Activated T-cell treated with anti-CD3 and anti-CD28 coated beads, Interleukin-2, amount 50 U/mL, for 72 hours (primary cell): Measurements from ENCODE around the gene SMIM17. TPM values are rescaled to one million over a fixed set of nuclear protein-coding genes. Genes with fewer than 3 reads are reported as not detected.

ENCODE experiments used
- ATAC-seq, 2 donors: fragments of 150-1000 bp; cut with Tn5 transposase; replicated peaks in 1 of 2; 2 replicates each; pipeline ENCODE4 v1.10.0; 2021; ENCODE audit warnings: moderate library complexity in 2 of 2, mild to moderate bottlenecking in 1 of 2
- DNase-seq, 2 donors: peaks; one replicate each; pipeline ENCODE4 v3.0.0; 2021 to 2022; ENCODE audit warnings: mixed read lengths in 1 of 2
- H3K27ac Mint-ChIP-seq: one replicate; pipeline ENCODE4 v1.8.0; 2022; ENCODE audit warnings: mild to moderate bottlenecking, moderate library complexity, mixed read lengths
- H3K27me3 Mint-ChIP-seq: one replicate; pipeline ENCODE4 v1.8.0; 2022; ENCODE audit warnings: low read depth, mixed read lengths
- H3K36me3 Mint-ChIP-seq, 2 donors: one replicate each; pipeline ENCODE4 v1.8.0; 2022; ENCODE audit warnings: mixed read lengths in 2 of 2, mild to moderate bottlenecking in 1 of 2; ENCODE audit not compliant: insufficient read depth in 2 of 2
- H3K4me1 Mint-ChIP-seq: one replicate; pipeline ENCODE4 v1.8.0; 2022; ENCODE audit warnings: low read depth, mixed read lengths
- H3K4me3 Mint-ChIP-seq, 2 donors: one replicate each; pipeline ENCODE4 v1.8.0; 2022; ENCODE audit warnings: mild to moderate bottlenecking in 2 of 2, mixed read lengths in 2 of 2, moderate library complexity in 2 of 2
- H3K9me3 Mint-ChIP-seq, 2 donors: one replicate each; pipeline ENCODE4 v1.8.0; 2022; ENCODE audit warnings: mixed read lengths in 2 of 2
- total RNA-seq, 2 donors: library from RNA; stranded (reverse); gene quantifications; one replicate each; pipeline ENCODE4 v1.2.3, GENCODE V29; 2022

The SMIM17 gene
- total RNA-seq, 2 donors from 2014 or later, result 0.35 to 0.36 TPM

DNA sequence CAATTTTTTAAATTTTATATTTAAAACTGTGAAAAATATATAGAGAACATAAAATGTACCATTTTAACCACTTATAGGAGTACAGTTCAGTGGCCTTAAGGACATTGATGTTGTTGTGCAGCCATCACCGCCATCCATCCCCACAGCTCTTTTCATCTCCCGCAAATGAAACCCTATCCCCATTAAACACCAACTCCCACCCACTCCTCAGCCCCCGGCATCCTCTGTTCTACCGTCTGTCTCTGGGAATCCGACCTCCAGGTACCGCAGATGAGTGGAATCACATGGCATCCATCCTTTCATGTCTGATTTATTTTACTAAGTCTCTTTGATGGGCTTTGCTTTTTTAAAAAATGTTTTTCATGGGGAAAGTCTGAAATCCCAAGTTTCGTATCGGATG lies 23.8 kb upstream of the SMIM17 start:
- Mint-ChIP-seq H3K9me3 (peaks cover 12 to 51% of the 10 kb centered on the region in 2 donors), H3K4me3 (no peak overlapping the region), H3K27me3 (no peaks in the 10 kb centered on the region), H3K4me1 (no peaks in the 10 kb centered on the region), H3K27ac (no peak overlapping the region), H3K36me3 (peaks cover 58 to 68% of the 10 kb centered on the region in 2 donors)
- DNase-seq, result no peak
- ATAC-seq, result no peak

DNA sequence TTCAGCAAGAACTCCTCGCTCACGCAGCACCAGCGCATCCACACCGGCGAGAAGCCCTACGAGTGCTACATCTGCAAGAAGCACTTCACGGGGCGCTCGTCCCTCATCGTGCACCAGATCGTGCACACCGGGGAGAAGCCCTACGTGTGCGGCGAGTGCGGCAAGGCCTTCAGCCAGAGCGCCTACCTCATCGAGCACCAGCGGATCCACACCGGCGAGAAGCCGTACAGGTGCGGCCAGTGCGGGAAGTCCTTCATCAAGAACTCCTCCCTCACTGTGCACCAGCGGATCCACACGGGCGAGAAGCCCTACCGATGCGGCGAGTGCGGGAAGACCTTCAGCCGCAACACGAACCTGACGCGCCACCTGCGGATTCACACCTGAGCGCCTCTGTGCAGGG lies 20.6 kb upstream of the SMIM17 start:
- H3K27me3 Mint-ChIP-seq, result no peaks in the 10 kb centered on the region
- peaks cover 45 to 55% of the 10 kb centered on the region in 2 donors for H3K36me3 Mint-ChIP-seq
- no peak for DNase-seq
- no peak overlapping the region for H3K4me3 Mint-ChIP-seq
- no peaks in the 10 kb centered on the region for H3K4me1 Mint-ChIP-seq
- H3K9me3 Mint-ChIP-seq, result peaks cover 14 to 37% of the 10 kb centered on the region in 2 donors
- ATAC-seq, result no peak
- H3K27ac Mint-ChIP-seq, result no peak overlapping the region

DNA sequence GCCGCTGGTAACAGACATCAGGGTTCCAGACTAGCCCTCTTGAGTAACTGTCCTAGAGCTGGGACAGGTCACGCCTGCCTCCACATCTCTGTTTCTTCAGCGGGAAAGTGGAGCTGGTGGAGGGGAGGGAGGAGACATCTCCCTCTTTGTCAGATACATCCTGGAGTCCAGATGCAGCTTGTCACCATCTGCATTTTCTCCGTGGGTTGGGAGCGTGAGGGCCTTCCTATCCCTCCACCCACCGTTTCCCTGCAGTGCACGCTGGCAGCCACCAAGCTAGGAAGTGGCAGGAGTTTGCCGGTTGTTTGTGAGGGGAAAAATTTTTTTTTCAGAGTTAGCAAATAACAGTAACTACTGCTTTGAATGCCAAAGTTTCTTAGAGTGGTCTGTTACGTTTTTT lies 20.0 kb upstream of the SMIM17 start:
- H3K27ac Mint-ChIP-seq, result no peak overlapping the region
- peaks cover 43 to 51% of the 10 kb centered on the region in 2 donors for H3K36me3 Mint-ChIP-seq
- no peak overlapping the region for H3K4me3 Mint-ChIP-seq
- no peaks in the 10 kb centered on the region for H3K4me1 Mint-ChIP-seq
- H3K9me3 Mint-ChIP-seq, result peaks cover 14 to 37% of the 10 kb centered on the region in 2 donors
- no peak for ATAC-seq
- no peaks in the 10 kb centered on the region for H3K27me3 Mint-ChIP-seq
- DNase-seq, result no peak

DNA sequence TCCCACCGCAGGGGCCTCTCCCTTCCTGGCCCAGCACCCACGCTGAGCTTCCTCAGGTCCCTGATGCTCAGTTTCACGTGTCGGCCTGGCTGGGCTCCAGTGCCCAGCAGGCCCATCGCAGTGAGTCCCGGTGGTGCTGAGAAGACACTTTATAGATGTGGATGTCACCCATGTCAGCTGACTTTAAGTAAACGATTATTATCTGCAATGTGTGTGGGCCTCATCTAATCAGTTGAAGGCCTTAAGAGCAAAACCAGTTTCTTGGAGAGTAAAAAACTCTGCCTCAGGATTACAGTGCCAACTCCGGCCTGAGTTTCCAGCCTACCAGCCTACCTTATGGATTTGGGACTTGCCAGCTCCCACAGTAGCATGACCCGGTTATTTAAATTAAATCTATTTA lies 17.3 kb upstream of the SMIM17 start:
- H3K36me3 Mint-ChIP-seq, result peaks cover 31 to 46% of the 10 kb centered on the region in 2 donors

DNA sequence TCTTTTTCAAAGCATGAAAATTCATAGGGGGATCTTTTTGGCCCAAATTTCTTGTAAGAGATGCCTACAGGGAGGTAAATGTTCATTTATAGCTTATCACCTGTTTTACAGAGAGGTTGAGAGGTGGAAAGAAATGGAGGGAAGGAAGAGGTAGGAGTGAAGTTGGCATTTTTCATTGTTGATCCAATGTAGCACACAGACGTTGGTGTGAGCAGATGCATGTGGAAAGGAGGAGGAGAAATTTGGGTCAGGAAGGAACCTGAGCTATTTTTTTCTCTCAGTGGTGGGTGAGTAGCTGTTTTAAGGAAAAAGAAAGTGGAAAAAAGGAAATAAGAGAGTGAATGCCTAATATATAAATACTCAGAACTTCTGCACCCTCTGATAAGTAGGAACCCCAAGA lies 9.9 kb upstream of the SMIM17 start:
- Mint-ChIP-seq H3K36me3 (peaks cover 22 to 25% of the 10 kb centered on the region in 2 donors), H3K4me1 (no peaks in the 10 kb centered on the region), H3K4me3 (no peak overlapping the region), H3K9me3 (peaks cover 23 to 24% of the 10 kb centered on the region in 2 donors), H3K27ac (no peak overlapping the region), H3K27me3 (no peaks in the 10 kb centered on the region)
- DNase-seq, result no peak
- no peak for ATAC-seq

More for the DNA sequence above, 17.3 kb upstream of the SMIM17 start:
- H3K27ac Mint-ChIP-seq, result no peak overlapping the region
- H3K4me1 Mint-ChIP-seq, result no peaks in the 10 kb centered on the region
- ATAC-seq, result no peak
- H3K9me3 Mint-ChIP-seq, result peaks cover 16 to 34% of the 10 kb centered on the region in 2 donors
- H3K27me3 Mint-ChIP-seq, result no peaks in the 10 kb centered on the region
- H3K4me3 Mint-ChIP-seq, result no peak overlapping the region
- DNase-seq, result no peak

DNA sequence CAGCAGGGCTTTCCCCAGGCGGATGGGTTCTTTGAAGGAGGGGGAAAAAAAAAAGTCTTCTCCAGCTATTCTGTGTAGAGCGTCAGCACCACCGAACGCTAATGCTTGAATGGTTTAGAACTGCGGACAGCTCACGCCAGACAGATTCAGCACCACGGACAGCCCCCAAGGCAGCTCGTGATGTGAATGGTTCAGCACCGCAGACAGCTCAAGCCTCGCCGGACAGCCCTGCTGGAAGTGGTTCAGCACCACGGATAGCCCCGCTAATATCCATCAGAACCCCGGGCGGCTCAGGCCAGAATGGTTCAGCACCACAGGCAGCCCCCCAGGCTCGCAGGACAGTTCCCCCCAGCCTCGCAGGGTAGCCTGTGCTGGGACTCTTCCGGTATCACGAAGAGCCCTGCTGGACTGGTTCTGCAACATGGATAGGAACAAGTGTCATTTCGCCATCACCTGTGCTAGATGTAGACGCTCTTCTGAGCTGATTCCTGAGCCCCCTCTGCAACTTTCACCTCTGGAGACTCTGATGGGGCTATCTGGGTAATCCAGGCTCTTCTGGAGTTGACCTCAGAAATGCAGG lies 4.9 kb upstream of the SMIM17 start:
- H3K36me3 Mint-ChIP-seq, result peaks cover 23 to 30% of the 10 kb centered on the region in 2 donors
- DNase-seq, result peak; percentile 41 to 59
- H3K4me3 Mint-ChIP-seq, result no peak overlapping the region
- no peaks in the 10 kb centered on the region for H3K4me1 Mint-ChIP-seq
- H3K27me3 Mint-ChIP-seq, result no peaks in the 10 kb centered on the region
- H3K9me3 Mint-ChIP-seq, result peaks cover 16 to 20% of the 10 kb centered on the region in 2 donors
- no peak overlapping the region for H3K27ac Mint-ChIP-seq
- ATAC-seq, result peak in 1 of 2 donors; percentile 49

DNA sequence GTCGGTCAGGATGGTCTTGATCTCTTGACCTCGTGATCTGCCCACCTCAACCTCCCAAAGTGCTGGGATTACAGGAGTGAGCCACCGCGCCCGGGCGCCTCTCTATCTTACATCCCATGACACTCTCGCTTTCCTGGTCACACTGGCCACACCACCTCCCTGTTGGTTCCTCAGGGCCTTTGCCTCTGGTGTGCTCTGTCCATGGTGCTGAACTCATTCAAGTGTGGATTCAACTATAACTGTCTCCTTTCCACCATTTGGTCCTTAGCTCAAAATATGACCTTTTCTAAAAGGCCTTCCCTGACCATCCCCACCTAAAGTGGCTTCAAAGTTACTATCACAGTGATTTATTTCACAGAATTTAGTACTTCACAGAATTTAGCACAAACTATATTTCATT lies 3.7 kb upstream of the SMIM17 start:
- ATAC-seq (no peak), DNase-seq (no peak)
- H3K9me3 Mint-ChIP-seq, result peaks cover 15 to 18% of the 10 kb centered on the region in 2 donors
- peaks cover 6% of the 10 kb centered on the region for H3K27me3 Mint-ChIP-seq
- no peak overlapping the region for H3K4me3 Mint-ChIP-seq
- peaks cover 5% of the 10 kb centered on the region for H3K4me1 Mint-ChIP-seq
- H3K27ac Mint-ChIP-seq, result no peak overlapping the region
- peaks cover 25 to 31% of the 10 kb centered on the region in 2 donors for H3K36me3 Mint-ChIP-seq

DNA sequence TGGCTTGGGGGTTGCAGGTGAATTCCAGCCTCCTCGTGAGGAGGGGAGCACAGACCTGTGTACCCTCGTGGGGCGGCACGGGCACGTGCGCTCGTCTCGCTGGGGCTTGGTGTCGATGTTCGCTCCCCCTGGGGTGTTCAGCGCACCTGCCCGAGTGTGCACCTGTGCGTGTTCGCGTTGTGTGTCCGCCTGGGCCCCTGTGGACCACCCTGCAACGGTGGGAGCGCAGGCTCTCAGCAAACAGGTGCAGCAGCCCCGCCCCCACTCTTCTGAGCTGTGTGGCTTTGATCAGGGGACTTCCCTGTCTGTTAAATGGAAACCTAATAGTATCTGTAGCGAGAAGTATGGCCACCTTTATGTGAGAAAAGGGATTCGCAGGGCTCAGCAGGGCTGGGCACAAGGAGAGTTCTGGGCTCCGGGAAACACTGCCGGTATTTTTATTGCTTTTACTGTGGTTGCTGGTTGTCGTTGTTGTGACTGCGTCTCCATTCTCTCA lies 549 bp downstream of the SMIM17 start:
- DNase-seq, result no peak
- H3K36me3 Mint-ChIP-seq, result peaks cover 38 to 40% of the 10 kb centered on the region in 2 donors
- no peak overlapping the region for H3K27ac Mint-ChIP-seq
- H3K9me3 Mint-ChIP-seq, result peaks cover 30 to 35% of the 10 kb centered on the region in 2 donors
- peaks cover 9% of the 10 kb centered on the region for H3K27me3 Mint-ChIP-seq
- H3K4me3 Mint-ChIP-seq, result no peak overlapping the region
- no peak for ATAC-seq
- H3K4me1 Mint-ChIP-seq, result peaks cover 5% of the 10 kb centered on the region

DNA sequence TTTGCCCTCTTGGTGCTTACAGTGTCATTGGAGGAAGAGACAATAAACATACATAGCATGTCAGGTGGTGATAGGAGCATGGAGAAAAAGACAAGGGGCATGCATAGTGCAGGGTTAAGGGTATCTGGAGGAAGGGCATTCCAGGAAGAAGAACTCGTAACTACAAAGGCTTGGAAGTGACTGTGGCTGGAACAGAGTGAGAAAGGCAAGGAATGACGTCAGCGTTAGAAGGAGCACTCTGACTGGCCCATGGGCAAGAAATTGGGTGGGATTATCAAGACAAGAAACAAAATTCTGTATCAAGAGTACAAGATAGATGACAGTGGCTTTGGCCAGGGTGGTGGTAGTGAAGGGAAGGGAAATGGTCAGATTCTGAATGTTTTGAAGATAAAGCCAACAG lies 11.2 kb downstream of the SMIM17 start:
- peaks cover 15 to 17% of the 10 kb centered on the region in 2 donors for H3K36me3 Mint-ChIP-seq
- H3K4me3 Mint-ChIP-seq, result no peak overlapping the region
- H3K27ac Mint-ChIP-seq, result no peak overlapping the region
- ATAC-seq (no peak), DNase-seq (no peak)
- no peaks in the 10 kb centered on the region for H3K27me3 Mint-ChIP-seq
- peaks cover 21 to 23% of the 10 kb centered on the region in 2 donors for H3K9me3 Mint-ChIP-seq
- no peaks in the 10 kb centered on the region for H3K4me1 Mint-ChIP-seq

DNA sequence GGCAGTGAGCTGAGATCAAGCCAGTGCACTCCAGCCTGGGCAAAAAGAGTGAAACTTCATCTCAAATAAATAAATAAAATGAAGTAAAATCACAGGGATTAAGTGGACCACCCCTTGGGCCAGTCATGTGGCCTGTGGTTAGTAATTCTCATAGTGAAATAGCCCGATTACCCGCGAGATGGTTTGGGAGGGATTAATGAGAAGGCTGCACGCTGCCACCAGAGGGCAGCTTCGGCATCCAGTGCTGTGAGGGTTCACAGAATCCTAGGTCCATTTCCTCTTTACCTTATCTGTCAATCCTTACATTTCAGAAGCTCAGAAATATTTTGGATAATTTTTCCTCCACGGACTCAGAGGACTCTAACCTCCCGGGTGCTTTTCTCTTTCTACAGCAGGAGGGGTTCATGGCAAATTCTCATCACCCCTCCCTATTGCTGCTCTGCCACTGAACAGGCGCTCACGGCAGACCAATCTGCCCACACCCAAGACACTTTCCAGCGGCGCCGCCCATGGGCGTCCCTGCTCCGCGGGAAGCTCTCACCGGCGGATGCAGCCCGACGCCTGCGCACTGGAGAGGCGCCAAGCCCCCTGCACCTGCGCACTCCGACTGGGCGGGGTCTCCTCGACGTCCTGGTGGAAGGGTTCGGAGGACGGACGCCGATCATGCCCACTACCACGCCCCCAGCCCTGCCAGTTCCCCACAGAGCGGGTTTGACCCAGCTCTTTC lies 17.6 kb downstream of the SMIM17 start:
- Mint-ChIP-seq H3K4me1 (no peaks in the 10 kb centered on the region), H3K4me3 (no peak overlapping the region), H3K9me3 (peaks cover 3 to 7% of the 10 kb centered on the region in 2 donors), H3K27ac (no peak overlapping the region), H3K27me3 (no peaks in the 10 kb centered on the region), H3K36me3 (peaks cover 7 to 26% of the 10 kb centered on the region in 2 donors)
- ATAC-seq (no peak), DNase-seq (peak in 1 of 2 donors; percentile 1)

DNA sequence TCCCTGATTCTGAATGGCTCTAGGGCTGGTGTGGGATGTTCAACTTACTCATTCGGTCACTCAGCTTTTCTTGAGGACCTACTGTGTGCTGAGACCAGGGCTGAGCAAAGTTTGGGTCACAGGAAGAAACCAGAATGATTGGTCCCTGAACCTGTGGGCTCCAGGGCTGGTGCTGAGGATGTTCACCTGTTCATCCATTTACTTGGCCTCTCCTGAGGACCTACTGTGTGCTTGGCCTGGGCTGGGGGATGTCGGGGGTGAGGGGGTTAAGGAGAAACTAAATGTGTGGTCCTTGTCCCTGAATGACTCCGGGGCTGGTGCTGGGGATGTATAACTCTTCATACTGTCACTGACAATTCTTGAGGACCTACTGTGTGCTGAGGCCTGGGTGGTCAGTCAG lies 18.3 kb downstream of the SMIM17 start:
- ATAC-seq (no peak), DNase-seq (no peak)
- H3K27ac Mint-ChIP-seq, result no peak overlapping the region
- H3K9me3 Mint-ChIP-seq, result peaks cover 3 to 6% of the 10 kb centered on the region in 2 donors
- H3K4me3 Mint-ChIP-seq, result no peak overlapping the region
- peaks cover 6 to 27% of the 10 kb centered on the region in 2 donors for H3K36me3 Mint-ChIP-seq
- no peaks in the 10 kb centered on the region for H3K4me1 Mint-ChIP-seq
- H3K27me3 Mint-ChIP-seq, result no peaks in the 10 kb centered on the region

DNA sequence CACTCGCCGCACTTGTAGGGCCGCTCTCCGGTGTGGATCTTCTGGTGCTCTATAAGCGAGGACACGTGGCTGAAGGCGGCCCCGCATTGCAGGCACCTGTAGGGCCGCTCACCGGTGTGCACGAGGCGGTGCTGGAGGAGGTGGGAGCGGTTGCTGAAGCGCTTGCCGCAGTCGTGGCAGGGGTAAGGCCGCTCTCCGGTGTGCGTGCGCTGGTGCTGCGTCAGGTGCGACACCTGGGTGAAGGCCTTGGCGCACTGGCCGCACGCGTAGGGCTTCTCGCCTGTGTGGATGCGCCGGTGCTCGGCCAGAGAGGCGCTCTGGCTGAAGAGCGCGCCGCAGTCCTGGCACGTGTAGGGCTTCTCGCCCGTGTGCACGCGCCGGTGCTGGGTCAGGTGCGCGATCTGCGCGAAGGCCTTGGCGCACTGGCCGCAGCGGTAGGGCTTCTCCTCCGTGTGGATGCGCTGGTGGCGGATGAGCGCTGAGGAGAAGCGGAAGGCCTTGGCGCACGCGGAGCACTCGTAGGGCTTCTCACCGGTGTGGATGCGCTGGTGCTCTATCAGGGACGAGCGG lies 21.1 kb downstream of the SMIM17 start:
- Mint-ChIP-seq H3K4me1 (no peaks in the 10 kb centered on the region), H3K27ac (no peak overlapping the region), H3K4me3 (no peak overlapping the region), H3K36me3 (peaks cover 6 to 25% of the 10 kb centered on the region in 2 donors), H3K9me3 (peaks cover 3 to 8% of the 10 kb centered on the region in 2 donors), H3K27me3 (no peaks in the 10 kb centered on the region)
- no peak for ATAC-seq
- DNase-seq, result no peak

DNA sequence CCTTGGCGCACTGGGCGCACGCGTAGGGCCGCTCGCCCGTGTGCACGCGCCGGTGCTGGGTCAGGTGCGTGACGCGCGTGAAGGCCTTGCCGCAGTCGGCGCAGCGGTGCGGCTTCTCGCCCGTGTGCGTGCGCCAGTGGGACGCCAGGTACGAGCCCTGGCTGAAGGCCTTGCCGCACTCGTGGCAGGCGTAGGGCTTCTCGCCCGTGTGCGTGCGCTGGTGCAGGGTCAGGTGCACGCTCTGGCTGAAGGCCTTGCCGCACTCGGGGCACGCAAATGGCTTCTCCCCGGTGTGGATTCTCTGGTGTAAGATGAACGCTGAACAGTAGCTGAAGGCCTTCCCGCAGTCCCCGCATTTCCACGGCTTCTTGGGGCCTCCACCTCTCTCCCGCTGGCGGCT lies 21.6 kb downstream of the SMIM17 start:
- DNase-seq (no peak), ATAC-seq (no peak)
- no peak overlapping the region for H3K27ac Mint-ChIP-seq
- H3K4me3 Mint-ChIP-seq, result no peak overlapping the region
- no peaks in the 10 kb centered on the region for H3K27me3 Mint-ChIP-seq
- peaks cover 6 to 21% of the 10 kb centered on the region in 2 donors for H3K36me3 Mint-ChIP-seq
- no peaks in the 10 kb centered on the region for H3K4me1 Mint-ChIP-seq
- H3K9me3 Mint-ChIP-seq, result peaks cover 3% of the 10 kb centered on the region in 2 donors
